Activated CD8-positive, alpha-beta T cell treated with anti-CD3 and anti-CD28 coated beads, Interleukin-2, amount 10 ng/mL, durations not matched to agents 7 days and 5 days (primary cell): ENCODE data around the gene PSMA4. TPM values are rescaled to one million over a fixed set of nuclear protein-coding genes. Genes with fewer than 3 reads are reported as not detected.
"Not testable (repeated sequence)": the region's sequence is repeated elsewhere in the genome, so short reads cannot be mapped to it uniquely, and the experiment has no call there.

ENCODE experiments used
- ATAC-seq: fragments of 150-1000 bp; cut with Tn5 transposase; one replicate; pipeline ENCODE4 v1.10.0; 2021; ENCODE audit warnings: moderate library complexity
- CTCF ChIA-PET: fragments of 350-600 bp; sonication (Branson Sonifier 250); formaldehyde crosslinking; loops from one replicate; lab custom pipeline; 2021; ENCODE audit warnings: antibody characterized with exemption; lab: Charles Lee
- POLR2A ChIA-PET: fragments of 350-600 bp; sonication (Branson Sonifier 250); formaldehyde crosslinking; loops from one replicate; lab custom pipeline; 2021; ENCODE audit warnings: antibody characterized with exemption; lab: Charles Lee
- DNase-seq: peaks from one replicate; pipeline ENCODE4 v3.0.0-alpha.2; 2020
- H3K27ac Mint-ChIP-seq: one replicate; pipeline ENCODE4 v1.8.0; 2021; ENCODE audit warnings: mild to moderate bottlenecking, mixed read lengths
- H3K27me3 Mint-ChIP-seq: one replicate; pipeline ENCODE4 v1.8.0; 2021; ENCODE audit warnings: low read depth, mixed read lengths
- H3K36me3 Mint-ChIP-seq: one replicate; pipeline ENCODE4 v1.8.0; 2021; ENCODE audit warnings: low read depth, mixed read lengths
- H3K4me1 Mint-ChIP-seq: one replicate; pipeline ENCODE4 v1.8.0; 2021; ENCODE audit warnings: low read depth, mixed read lengths
- H3K4me3 Mint-ChIP-seq: one replicate; pipeline ENCODE4 v1.8.0; 2021; ENCODE audit warnings: mild to moderate bottlenecking, mixed read lengths
- H3K9me3 Mint-ChIP-seq: one replicate; pipeline ENCODE4 v1.8.0; 2022; ENCODE audit warnings: mixed read lengths; ENCODE audit not compliant: insufficient read depth
- total RNA-seq, 2 experiments: library from RNA; stranded (reverse); gene quantifications; one replicate each; pipeline ENCODE4 v1.2.3, GENCODE V29; 2021

The PSMA4 gene
- total RNA-seq, 2 experiments from 2014 or later, result 252 to 260 TPM

GRCh38 chr15:78552597-78552996, 12.4 kb downstream of the PSMA4 start:
- ChIA-PET CTCF (interaction anchor here (1.2 kb wide), 1 partner anchor 9 kb away, joined by 3 read pairs; no protein-coding TSS in a partner anchor), POLR2A (interaction anchor here (1.3 kb wide), 1 partner anchor 12 kb away, joined by 3 read pairs; the partner anchor contains the start of gene CHRNA5)
- Mint-ChIP-seq H3K27ac (no peak overlapping the region), H3K36me3 (peaks cover 28% of the 10 kb centered on the region), H3K27me3 (no peaks in the 10 kb centered on the region), H3K9me3 (no peaks in the 10 kb centered on the region), H3K4me3 (no peak overlapping the region), H3K4me1 (no peaks in the 10 kb centered on the region)
- DNase-seq (no peak), ATAC-seq (no peak)

GRCh38 chr15:78560201-78560600, 20.0 kb downstream of the PSMA4 start:
- H3K9me3 Mint-ChIP-seq, ATAC-seq, POLR2A ChIA-PET, DNase-seq, H3K4me3 Mint-ChIP-seq, H3K36me3 Mint-ChIP-seq, H3K27me3 Mint-ChIP-seq, CTCF ChIA-PET, H3K4me1 Mint-ChIP-seq, H3K27ac Mint-ChIP-seq: not testable (repeated sequence)

- no peak for ATAC-seq
- peaks cover 15% of the 10 kb centered on the region for H3K27me3 Mint-ChIP-seq
Observed at GRCh38 chr15:78561490-78561889, 21.2 kb downstream of the PSMA4 start.

GRCh38 chr15:78563092-78563491, 22.8 kb downstream of the PSMA4 start:
- ChIA-PET CTCF (no interaction called here), POLR2A (no interaction called here)
- H3K36me3 Mint-ChIP-seq, result no peaks in the 10 kb centered on the region
- peaks cover 24% of the 10 kb centered on the region for H3K27me3 Mint-ChIP-seq
- DNase-seq (no peak), ATAC-seq (no peak)
- H3K9me3 Mint-ChIP-seq, result no peaks in the 10 kb centered on the region
- H3K4me1 Mint-ChIP-seq, result peaks cover 21% of the 10 kb centered on the region
- no peak overlapping the region for H3K4me3 Mint-ChIP-seq
- H3K27ac Mint-ChIP-seq, result no peak overlapping the region

More at GRCh38 chr15:78561490-78561889, 21.2 kb downstream of the PSMA4 start:
- Mint-ChIP-seq H3K9me3 (no peaks in the 10 kb centered on the region), H3K27ac (no peak overlapping the region), H3K4me1 (peaks cover 19% of the 10 kb centered on the region), H3K36me3 (no peaks in the 10 kb centered on the region), H3K4me3 (no peak overlapping the region)
- DNase-seq, result no peak
- POLR2A ChIA-PET, result no interaction called here
- CTCF ChIA-PET, result no interaction called here

GRCh38 chr15:78564743-78565096, 24.5 kb downstream of the PSMA4 start:
- ChIA-PET POLR2A (interaction anchor here (1.0 to 3.3 kb wide), 3 partner anchors 12 to 24 kb away, joined by 3 to 20 read pairs (median 5); partner anchors contain the start of gene PSMA4), CTCF (interaction anchor here (0.9 to 1.9 kb wide), 6 partner anchors 19 to 265 kb away, joined by 3 to 8 read pairs (median 4); partner anchors contain the start of genes PSMA4 and SKIC8)
- Mint-ChIP-seq H3K9me3 (no peaks in the 10 kb centered on the region), H3K36me3 (no peaks in the 10 kb centered on the region), H3K4me1 (peaks cover 21% of the 10 kb centered on the region), H3K27me3 (peaks cover 27% of the 10 kb centered on the region), H3K27ac (no peak overlapping the region), H3K4me3 (peak overlapping the region; percentile 82)
- ATAC-seq (peak; percentile 24), DNase-seq (no peak)

- Mint-ChIP-seq H3K9me3 (no peaks in the 10 kb centered on the region), H3K4me3 (peak within 1 kb of the TSS; percentile 82), H3K4me1 (peaks cover 21% of the 10 kb centered on the region), H3K27ac (peak within 1 kb of the TSS; percentile 75), H3K36me3 (no peaks in the 10 kb centered on the region), H3K27me3 (peaks cover 27% of the 10 kb centered on the region)
- CTCF ChIA-PET, result interaction anchor here (0.5 to 1.9 kb wide), 9 partner anchors 13 to 266 kb away, joined by 3 to 8 read pairs (median 4); partner anchors contain the start of genes PSMA4 and SKIC8
- POLR2A ChIA-PET, result interaction anchor here (1.0 to 3.3 kb wide), 4 partner anchors 13 to 25 kb away, joined by 3 to 20 read pairs (median 4); partner anchors contain the start of gene PSMA4
- peak; percentile 79 for ATAC-seq
- peak; percentile 41 for DNase-seq
Observed at GRCh38 chr15:78565097-78565950, 25.1 kb downstream of the PSMA4 start, which contains the start of gene CHRNA5. Gene CHRNA5, plus strand, starts transcription at chr15:78565520. Its CDS starts 200 bp downstream, at chr15:78565720.

- ChIA-PET POLR2A (interaction anchor here (1.1 to 3.3 kb wide), 3 partner anchors 16 to 26 kb away, joined by 4 to 20 read pairs (median 5); partner anchors contain the start of gene PSMA4), CTCF (interaction anchor here (0.5 to 1.9 kb wide), 6 partner anchors 12 to 144 kb away, joined by 3 to 8 read pairs (median 4); partner anchors contain the start of gene PSMA4)
- Mint-ChIP-seq H3K27me3 (peaks cover 27% of the 10 kb centered on the region), H3K9me3 (no peaks in the 10 kb centered on the region), H3K4me1 (peaks cover 21% of the 10 kb centered on the region), H3K27ac (no peak overlapping the region), H3K4me3 (peak overlapping the region; percentile 82), H3K36me3 (no peaks in the 10 kb centered on the region)
- ATAC-seq, result peak; percentile 3
- DNase-seq, result no peak
Observed at GRCh38 chr15:78565951-78566774, 25.9 kb downstream of the PSMA4 start.

- DNase-seq, result no peak
- CTCF ChIA-PET, result interaction anchor here (1.1 to 1.2 kb wide), 2 partner anchors 9 to 173 kb away, joined by 3 read pairs; no protein-coding TSS in a partner anchor
- POLR2A ChIA-PET, result no interaction called here
- H3K4me3 Mint-ChIP-seq, result no peak overlapping the region
- peaks cover 24% of the 10 kb centered on the region for H3K27me3 Mint-ChIP-seq
- no peaks in the 10 kb centered on the region for H3K9me3 Mint-ChIP-seq
- no peaks in the 10 kb centered on the region for H3K36me3 Mint-ChIP-seq
- H3K27ac Mint-ChIP-seq, result no peak overlapping the region
- H3K4me1 Mint-ChIP-seq, result peaks cover 21% of the 10 kb centered on the region
- ATAC-seq, result no peak
Observed at GRCh38 chr15:78567531-78567930, 27.3 kb downstream of the PSMA4 start.

GRCh38 chr15:78570710-78571109, 30.5 kb downstream of the PSMA4 start:
- no peaks in the 10 kb centered on the region for H3K36me3 Mint-ChIP-seq
- H3K27ac Mint-ChIP-seq, result no peak overlapping the region
- ChIA-PET POLR2A (no interaction called here), CTCF (no interaction called here)
- H3K9me3 Mint-ChIP-seq, result no peaks in the 10 kb centered on the region
- H3K4me3 Mint-ChIP-seq, result no peak overlapping the region
- DNase-seq (no peak), ATAC-seq (no peak)
- H3K27me3 Mint-ChIP-seq, result peaks cover 19% of the 10 kb centered on the region
- H3K4me1 Mint-ChIP-seq, result peaks cover 9% of the 10 kb centered on the region

GRCh38 chr15:78571382-78571781, 31.1 kb downstream of the PSMA4 start:
- POLR2A ChIA-PET, result no interaction called here
- ATAC-seq (no peak), DNase-seq (no peak)
- H3K4me3 Mint-ChIP-seq, result no peak overlapping the region
- H3K9me3 Mint-ChIP-seq, result no peaks in the 10 kb centered on the region
- H3K27ac Mint-ChIP-seq, result no peak overlapping the region
- H3K36me3 Mint-ChIP-seq, result no peaks in the 10 kb centered on the region
- CTCF ChIA-PET, result no interaction called here
- H3K27me3 Mint-ChIP-seq, result peaks cover 13% of the 10 kb centered on the region
- peaks cover 3% of the 10 kb centered on the region for H3K4me1 Mint-ChIP-seq

- CTCF ChIA-PET, result no interaction called here
Observed at GRCh38 chr15:78573416-78573815, 33.2 kb downstream of the PSMA4 start.

More at GRCh38 chr15:78573416-78573815, 33.2 kb downstream of the PSMA4 start:
- no peaks in the 10 kb centered on the region for H3K4me1 Mint-ChIP-seq
- no peak overlapping the region for H3K27ac Mint-ChIP-seq
- peaks cover 5% of the 10 kb centered on the region for H3K27me3 Mint-ChIP-seq
- no peaks in the 10 kb centered on the region for H3K36me3 Mint-ChIP-seq
- POLR2A ChIA-PET, result no interaction called here
- H3K9me3 Mint-ChIP-seq, result no peaks in the 10 kb centered on the region
- DNase-seq (no peak), ATAC-seq (no peak)
- H3K4me3 Mint-ChIP-seq, result no peak overlapping the region
